Activated CD4-positive, alpha-beta T cell treated with anti-CD3 and anti-CD28 coated beads, Interleukin-2, amount 50 U/mL, for 1 hour (primary cell): ENCODE data around the gene EPHA8.

Experiments
- DNase-seq: peaks from one replicate; pipeline ENCODE4 v3.0.0-alpha.2; 2020

The EPHA8 gene

DNA sequence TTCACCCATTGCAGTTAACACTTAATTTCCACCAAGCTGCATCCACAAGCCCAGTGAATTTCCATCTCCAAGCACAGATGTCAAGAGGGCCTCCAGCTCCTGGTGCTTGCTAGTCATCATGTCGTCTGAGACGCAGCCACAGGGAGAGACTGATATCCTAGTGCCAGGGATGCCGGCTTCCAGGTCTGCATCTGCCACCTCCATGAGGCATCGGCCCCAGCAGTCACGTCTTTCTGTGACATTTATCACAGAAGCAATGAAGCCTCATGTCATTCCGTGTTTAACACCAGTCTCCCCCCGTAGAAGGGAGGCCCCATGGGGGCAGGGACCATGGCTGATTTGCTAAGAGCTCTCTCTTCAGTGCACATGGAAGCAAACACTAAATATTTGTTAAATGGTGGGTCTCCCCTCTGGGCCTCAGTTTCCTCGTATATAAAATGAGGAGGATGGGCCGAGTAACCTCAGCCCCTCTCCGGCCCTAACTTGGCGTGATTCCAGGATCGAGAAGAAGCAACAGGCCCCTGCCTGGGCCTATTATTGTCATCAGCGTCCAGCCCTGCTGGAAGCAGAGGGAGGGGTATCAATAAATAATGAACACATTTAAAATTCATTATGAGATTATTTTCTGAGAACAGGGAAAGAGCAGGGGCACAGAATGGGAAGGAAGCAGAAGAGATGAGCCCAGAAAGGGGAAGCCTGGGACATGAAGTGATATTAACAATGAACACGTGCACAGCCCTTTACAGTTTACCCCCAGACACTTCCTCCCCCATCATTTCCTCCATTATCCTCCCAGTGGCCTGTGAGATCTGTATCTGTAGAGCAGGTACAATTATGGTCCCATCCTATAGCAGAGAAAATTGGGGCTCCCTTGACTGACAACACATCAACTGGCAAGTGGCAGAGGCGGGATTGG lies 88.9 kb downstream of the EPHA8 start:
- DNase-seq, result no peak

GRCh38 chr1:22652881-22653316 lies 89.6 kb downstream of the EPHA8 start, which contains the start of gene C1QB:
Gene C1QB (plus strand): TSS chr1:22653236. CDS start chr1:22659463, 6,227 bp downstream.
- DNase-seq, result no peak
